HG03342 (cell line): Measurements from ENCODE around the gene GTPBP6.
"Not testable (repeated sequence)": the region's sequence is repeated elsewhere in the genome, so short reads cannot be mapped to it uniquely, and the experiment has no call there.

Experiments
- ATAC-seq: cut with Tn5 transposase; IDR thresholded peaks from one replicate; pipeline ENCODE4 v1.9.1; 2021; ENCODE audit warnings: mild to moderate bottlenecking, moderate library complexity; ENCODE audit not compliant: unreplicated experiment

The GTPBP6 gene

GRCh38 chrX:292900-293897 lies 25.4 kb downstream of the GTPBP6 start:
- ATAC-seq: no peak

GRCh38 chrX:291411-291901 lies 27.1 kb downstream of the GTPBP6 start:
- ATAC-seq: no peak

GRCh38 chrX:290476-291166 lies 28.0 kb downstream of the GTPBP6 start:
- no peak for ATAC-seq

- no peak for ATAC-seq
Observed at GRCh38 chrX:288561-288991, 30.0 kb downstream of the GTPBP6 start.

GRCh38 chrX:287670-288069 lies 30.9 kb downstream of the GTPBP6 start:
- no peak for ATAC-seq

GRCh38 chrX:285076-285677 lies 33.4 kb downstream of the GTPBP6 start:
- no peak for ATAC-seq

GRCh38 chrX:283115-283845 lies 35.3 kb downstream of the GTPBP6 start:
- peak; percentile 100 for ATAC-seq

- not testable (repeated sequence) for ATAC-seq
Observed at GRCh38 chrX:282000-282681, 36.5 kb downstream of the GTPBP6 start.

- no peak for ATAC-seq
Observed at GRCh38 chrX:281166-281999, 37.2 kb downstream of the GTPBP6 start, which contains the start of gene PLCXD1. PLCXD1 (plus strand) TSS chrX:281381; CDS start chrX:284188, 2,807 bp downstream.

GRCh38 chrX:280722-281121 lies 37.9 kb downstream of the GTPBP6 start:
- ATAC-seq: not testable (repeated sequence)

- not testable (repeated sequence) for ATAC-seq
Observed at GRCh38 chrX:279757-280604, 38.6 kb downstream of the GTPBP6 start.

GRCh38 chrX:276581-277201 lies 41.9 kb downstream of the GTPBP6 start:
- peak; percentile 16 for ATAC-seq

GRCh38 chrX:275967-276580 lies 42.5 kb downstream of the GTPBP6 start:
- peak; percentile 53 for ATAC-seq

GRCh38 chrX:275476-275966 lies 43.1 kb downstream of the GTPBP6 start:
- peak; percentile 11 for ATAC-seq

GRCh38 chrX:274904-275475 lies 43.6 kb downstream of the GTPBP6 start:
- ATAC-seq: no peak

- ATAC-seq: no peak
Observed at GRCh38 chrX:270848-271367, 47.7 kb downstream of the GTPBP6 start.
